GM23338 (cell line): ENCODE results near the gene HERPUD1. TPM values are rescaled to one million over a fixed set of nuclear protein-coding genes. Genes with fewer than 3 reads are reported as not detected.
"Not testable (repeated sequence)": the region's sequence is repeated elsewhere in the genome, so short reads cannot be mapped to it uniquely, and the experiment has no call there.

Experiments
- ATAC-seq: fragments of 200-7000 bp; cut with Tn5 transposase; 3 replicates; pipeline ENCODE4 v1.9.1; 2020
- DNase-seq: peaks from one replicate; pipeline ENCODE4 v3.0.0-alpha.2; 2015; ENCODE audit warnings: low spot score
- H2AFZ ChIP-seq: fragments of 200-600 bp; sonication (generic); 2 replicates; pipeline ENCODE4 v1.8.0; 2016; ENCODE audit warnings: antibody characterized with exemption, mild to moderate bottlenecking, moderate library complexity
- H3F3A ChIP-seq: fragments of 200-600 bp; sonication (generic); replicated peaks from 2 replicates; pipeline ENCODE4 v1.8.0; 2017; ENCODE audit warnings: antibody characterized with exemption, mixed run types, low read depth
- H3K27ac ChIP-seq: fragments of 200-600 bp; sonication (generic); 2 replicates; pipeline ENCODE4 v1.6.1; 2016; ENCODE audit warnings: low read depth
- H3K27me3 ChIP-seq: fragments of 200-600 bp; sonication (generic); 2 replicates; pipeline ENCODE4 v1.8.0; 2016; ENCODE audit warnings: mild to moderate bottlenecking, mixed run types, moderate library complexity; ENCODE audit not compliant: insufficient read depth
- H3K36me3 ChIP-seq: fragments of 200-600 bp; sonication (generic); 2 replicates; pipeline ENCODE4 v1.8.0; 2016; ENCODE audit warnings: mild to moderate bottlenecking; ENCODE audit not compliant: insufficient read depth
- H3K4me1 ChIP-seq: fragments of 200-600 bp; sonication (generic); 2 replicates; pipeline ENCODE4 v1.8.0; 2016; ENCODE audit warnings: mild to moderate bottlenecking, moderate library complexity; ENCODE audit not compliant: insufficient read depth
- H3K4me2 ChIP-seq: fragments of 200-600 bp; sonication (generic); 2 replicates; pipeline ENCODE4 v1.7.1; 2017; ENCODE audit warnings: mixed run types
- H3K4me3 ChIP-seq: fragments of 200-600 bp; sonication (generic); 2 replicates; pipeline ENCODE4 v1.6.1; 2016; ENCODE audit warnings: mixed run types
- H3K79me2 ChIP-seq: fragments of 200-600 bp; sonication (generic); replicated peaks from 2 replicates; pipeline ENCODE4 v1.8.0; 2017; ENCODE audit warnings: mild to moderate bottlenecking; ENCODE audit not compliant: insufficient read depth
- H3K9me2 ChIP-seq: fragments of 200-600 bp; sonication (generic); 2 replicates; pipeline ENCODE4 v1.8.0; 2017; ENCODE audit not compliant: insufficient read depth
- H4K20me1 ChIP-seq: fragments of 200-600 bp; sonication (generic); replicated peaks from 2 replicates; pipeline ENCODE4 v1.8.0; 2017; ENCODE audit warnings: mild to moderate bottlenecking; ENCODE audit not compliant: insufficient read depth
- H3K27ac Mint-ChIP-seq: 2 replicates; pipeline ENCODE4 v1.8.0; 2020; ENCODE audit warnings: inconsistent platforms, mild to moderate bottlenecking, moderate library complexity, mixed read lengths
- H3K27me3 Mint-ChIP-seq: 3 replicates; pipeline ENCODE4 v1.8.0; 2022; ENCODE audit warnings: low read depth, mild to moderate bottlenecking, moderate library complexity, mixed read lengths, inconsistent platforms; ENCODE audit not compliant: insufficient read depth, poor library complexity
- H3K36me3 Mint-ChIP-seq: 3 replicates; pipeline ENCODE4 v1.8.0; 2021; ENCODE audit warnings: low read depth, mild to moderate bottlenecking, inconsistent platforms, moderate library complexity, mixed read lengths
- H3K4me1 Mint-ChIP-seq: 3 replicates; pipeline ENCODE4 v1.8.0; 2020; ENCODE audit warnings: mild to moderate bottlenecking, inconsistent platforms, mixed read lengths
- H3K4me3 Mint-ChIP-seq: 3 replicates; pipeline ENCODE4 v1.8.0; 2021; ENCODE audit warnings: moderate library complexity, mild to moderate bottlenecking, inconsistent platforms, mixed read lengths
- H3K9me3 Mint-ChIP-seq: 3 replicates; pipeline ENCODE4 v1.8.0; 2020; ENCODE audit warnings: moderate library complexity, mild to moderate bottlenecking, inconsistent platforms, mixed read lengths
- POLR2AphosphoS5 ChIP-seq: IDR thresholded peaks from 2 replicates; pipeline ENCODE4 v1.6.1; 2016; ENCODE audit warnings: antibody characterized with exemption, low read depth
- ZNF331 ChIP-seq: fragments of 250-450 bp; sonication (Bioruptor Pico); IDR thresholded peaks from 2 replicates; pipeline ENCODE4 v1.5.0; 2020; ENCODE audit warnings: low read depth, mild to moderate bottlenecking, moderate library complexity
- polyA plus RNA-seq: library from polyadenylated mRNA; unstranded; fragments of >200 nt; fragmentation: Nextera tagmentation; extraction: Ambion mirVana; gene quantifications from 2 replicates; pipeline ENCODE4 v1.2.1, GENCODE V29; 2016
- total RNA-seq: library from RNA; depleted of rRNA; stranded (reverse); fragments of >200 nt; shearing (Covaris generic); gene quantifications from 2 replicates; pipeline ENCODE4 v1.2.3, GENCODE V29; 2014
- TF ChIP-seq, protein P1 (sequence below), 2 experiments: fragments of 200-600 bp in 1 of 2; sonication (generic) in 1 of 2; conservative IDR thresholded peaks; 2 replicates each; pipeline versions ENCODE4 v1.5.1 to v1.6.1; 2016 to 2017; ENCODE audit warnings: antibody characterized with exemption in 2 of 2, low read depth in 2 of 2, mild to moderate bottlenecking in 2 of 2, moderate library complexity in 1 of 2
- TF ChIP-seq, protein P2 (sequence below): IDR thresholded peaks from one replicate; pipeline ENCODE4 v1.6.1; 2018; ENCODE audit warnings: antibody characterized with exemption; ENCODE audit not compliant: unreplicated experiment
- TF ChIP-seq, protein P3 (sequence below): IDR thresholded peaks from 2 replicates; pipeline ENCODE4 v1.6.1; 2016; ENCODE audit warnings: antibody characterized with exemption

Gene HERPUD1
- total and polyA plus RNA-seq, 2 experiments from 2014 or later = 41.1 to 44.1 TPM

DNA sequence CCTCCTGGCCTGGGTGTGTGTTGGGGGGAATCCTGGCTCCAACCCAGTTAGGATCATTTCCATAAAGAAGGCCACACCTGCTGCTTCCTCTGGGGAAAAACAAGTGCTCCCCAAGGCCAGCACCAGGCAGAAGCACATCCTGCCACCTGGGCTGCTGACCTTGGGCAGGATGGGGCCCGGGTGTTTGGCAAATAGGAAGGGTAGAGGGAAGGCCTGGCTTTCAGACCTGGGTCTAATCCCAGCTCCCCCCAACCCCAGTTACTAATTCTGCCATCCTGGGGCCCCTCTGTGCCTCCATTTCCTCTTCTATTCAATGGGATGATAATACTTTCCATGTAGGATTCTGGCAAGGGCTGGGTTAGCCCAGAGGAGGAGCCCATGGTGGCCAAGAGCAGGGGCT lies 54.4 kb downstream of the HERPUD1 start:
- H2AFZ ChIP-seq = no peak overlapping the region
- DNase-seq (no peak), ATAC-seq (no peak)
- H3K4me2 ChIP-seq = no peak overlapping the region
- H3K79me2 ChIP-seq = no peaks in the 10 kb centered on the region
- no peak overlapping the region for H3K4me3 ChIP-seq
- TF ChIP-seq, protein P1, sequence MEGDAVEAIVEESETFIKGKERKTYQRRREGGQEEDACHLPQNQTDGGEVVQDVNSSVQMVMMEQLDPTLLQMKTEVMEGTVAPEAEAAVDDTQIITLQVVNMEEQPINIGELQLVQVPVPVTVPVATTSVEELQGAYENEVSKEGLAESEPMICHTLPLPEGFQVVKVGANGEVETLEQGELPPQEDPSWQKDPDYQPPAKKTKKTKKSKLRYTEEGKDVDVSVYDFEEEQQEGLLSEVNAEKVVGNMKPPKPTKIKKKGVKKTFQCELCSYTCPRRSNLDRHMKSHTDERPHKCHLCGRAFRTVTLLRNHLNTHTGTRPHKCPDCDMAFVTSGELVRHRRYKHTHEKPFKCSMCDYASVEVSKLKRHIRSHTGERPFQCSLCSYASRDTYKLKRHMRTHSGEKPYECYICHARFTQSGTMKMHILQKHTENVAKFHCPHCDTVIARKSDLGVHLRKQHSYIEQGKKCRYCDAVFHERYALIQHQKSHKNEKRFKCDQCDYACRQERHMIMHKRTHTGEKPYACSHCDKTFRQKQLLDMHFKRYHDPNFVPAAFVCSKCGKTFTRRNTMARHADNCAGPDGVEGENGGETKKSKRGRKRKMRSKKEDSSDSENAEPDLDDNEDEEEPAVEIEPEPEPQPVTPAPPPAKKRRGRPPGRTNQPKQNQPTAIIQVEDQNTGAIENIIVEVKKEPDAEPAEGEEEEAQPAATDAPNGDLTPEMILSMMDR (conservative IDR thresholded peaks at IDR 0.05; ENCODE audit: low read depth in 2 of 2) = no peak
- TF ChIP-seq, protein P2, sequence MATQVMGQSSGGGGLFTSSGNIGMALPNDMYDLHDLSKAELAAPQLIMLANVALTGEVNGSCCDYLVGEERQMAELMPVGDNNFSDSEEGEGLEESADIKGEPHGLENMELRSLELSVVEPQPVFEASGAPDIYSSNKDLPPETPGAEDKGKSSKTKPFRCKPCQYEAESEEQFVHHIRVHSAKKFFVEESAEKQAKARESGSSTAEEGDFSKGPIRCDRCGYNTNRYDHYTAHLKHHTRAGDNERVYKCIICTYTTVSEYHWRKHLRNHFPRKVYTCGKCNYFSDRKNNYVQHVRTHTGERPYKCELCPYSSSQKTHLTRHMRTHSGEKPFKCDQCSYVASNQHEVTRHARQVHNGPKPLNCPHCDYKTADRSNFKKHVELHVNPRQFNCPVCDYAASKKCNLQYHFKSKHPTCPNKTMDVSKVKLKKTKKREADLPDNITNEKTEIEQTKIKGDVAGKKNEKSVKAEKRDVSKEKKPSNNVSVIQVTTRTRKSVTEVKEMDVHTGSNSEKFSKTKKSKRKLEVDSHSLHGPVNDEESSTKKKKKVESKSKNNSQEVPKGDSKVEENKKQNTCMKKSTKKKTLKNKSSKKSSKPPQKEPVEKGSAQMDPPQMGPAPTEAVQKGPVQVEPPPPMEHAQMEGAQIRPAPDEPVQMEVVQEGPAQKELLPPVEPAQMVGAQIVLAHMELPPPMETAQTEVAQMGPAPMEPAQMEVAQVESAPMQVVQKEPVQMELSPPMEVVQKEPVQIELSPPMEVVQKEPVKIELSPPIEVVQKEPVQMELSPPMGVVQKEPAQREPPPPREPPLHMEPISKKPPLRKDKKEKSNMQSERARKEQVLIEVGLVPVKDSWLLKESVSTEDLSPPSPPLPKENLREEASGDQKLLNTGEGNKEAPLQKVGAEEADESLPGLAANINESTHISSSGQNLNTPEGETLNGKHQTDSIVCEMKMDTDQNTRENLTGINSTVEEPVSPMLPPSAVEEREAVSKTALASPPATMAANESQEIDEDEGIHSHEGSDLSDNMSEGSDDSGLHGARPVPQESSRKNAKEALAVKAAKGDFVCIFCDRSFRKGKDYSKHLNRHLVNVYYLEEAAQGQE = no peak
- TF ChIP-seq, protein P3, sequence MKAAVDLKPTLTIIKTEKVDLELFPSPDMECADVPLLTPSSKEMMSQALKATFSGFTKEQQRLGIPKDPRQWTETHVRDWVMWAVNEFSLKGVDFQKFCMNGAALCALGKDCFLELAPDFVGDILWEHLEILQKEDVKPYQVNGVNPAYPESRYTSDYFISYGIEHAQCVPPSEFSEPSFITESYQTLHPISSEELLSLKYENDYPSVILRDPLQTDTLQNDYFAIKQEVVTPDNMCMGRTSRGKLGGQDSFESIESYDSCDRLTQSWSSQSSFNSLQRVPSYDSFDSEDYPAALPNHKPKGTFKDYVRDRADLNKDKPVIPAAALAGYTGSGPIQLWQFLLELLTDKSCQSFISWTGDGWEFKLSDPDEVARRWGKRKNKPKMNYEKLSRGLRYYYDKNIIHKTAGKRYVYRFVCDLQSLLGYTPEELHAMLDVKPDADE = no peak
- no peak for TF ChIP-seq ZNF331 (CRISPR knock-in tag)
- no peak for TF ChIP-seq POLR2AphosphoS5
- no peaks in the 10 kb centered on the region for H3F3A ChIP-seq
- H3K4me1 ChIP-seq = peaks cover 10% of the 10 kb centered on the region; the same call in 1 of the 2 replicates
- no peaks in the 10 kb centered on the region for H3K9me2 ChIP-seq
- H3K36me3 ChIP-seq = no peaks in the 10 kb centered on the region
- Mint-ChIP-seq H3K4me3 (no peak overlapping the region), H3K27me3 (peaks cover 30% of the 10 kb centered on the region), H3K27ac (no peak overlapping the region), H3K9me3 (no peaks in the 10 kb centered on the region; the same call in 2 of the 3 replicates), H3K36me3 (no peaks in the 10 kb centered on the region; the same call in 2 of the 3 replicates), H3K4me1 (peaks cover 19% of the 10 kb centered on the region)
- no peak overlapping the region for H3K27ac ChIP-seq
- H3K27me3 ChIP-seq = peaks cover 37% of the 10 kb centered on the region
- no peaks in the 10 kb centered on the region for H4K20me1 ChIP-seq

DNA sequence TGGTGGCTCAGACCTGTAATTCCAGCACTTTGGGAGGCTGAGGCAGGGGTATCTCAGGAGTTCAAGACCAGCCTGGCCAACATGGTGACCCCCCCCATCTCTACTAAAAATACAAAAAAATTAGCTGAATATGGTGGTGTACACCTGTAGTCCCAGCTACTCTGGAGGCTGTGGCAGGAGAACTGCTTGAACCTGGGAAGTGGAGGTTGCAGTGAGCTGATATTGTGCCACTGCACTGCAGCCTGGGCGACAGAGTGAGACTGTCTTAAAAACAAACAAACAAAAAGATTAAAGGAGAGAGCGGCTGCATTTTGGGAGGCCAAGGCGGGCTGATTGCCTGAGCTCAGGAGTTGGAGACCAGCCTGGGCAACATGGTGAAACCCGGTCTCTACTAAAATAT lies 55.0 kb downstream of the HERPUD1 start:
- DNase-seq, ATAC-seq, H3K4me3 Mint-ChIP-seq, H2AFZ ChIP-seq, H3K9me3 Mint-ChIP-seq, H3K36me3 Mint-ChIP-seq, H3K27ac ChIP-seq, H3K27ac Mint-ChIP-seq, H3K36me3 ChIP-seq, H3F3A ChIP-seq, H3K4me2 ChIP-seq, H4K20me1 ChIP-seq, H3K79me2 ChIP-seq, H3K9me2 ChIP-seq, H3K4me3 ChIP-seq: not testable (repeated sequence)
- H3K4me1 Mint-ChIP-seq = peaks cover 23% of the 10 kb centered on the region
- peaks cover 10% of the 10 kb centered on the region; the same call in 1 of the 2 replicates for H3K4me1 ChIP-seq
- H3K27me3 ChIP-seq = peaks cover 40% of the 10 kb centered on the region
- H3K27me3 Mint-ChIP-seq = peaks cover 30% of the 10 kb centered on the region
